ENCODE data around the gene RARRES2.

The RARRES2 gene

GRCh38 chr7:150361402-150361801 lies 20.0 kb upstream of the RARRES2 start:
- no peak for DNase-seq

- DNase-seq: no peak
These were observed 19.1 kb upstream of the RARRES2 start for GRCh38 chr7:150360363-150361058.

- DNase-seq: no peak
These were observed 18.4 kb upstream of the RARRES2 start for GRCh38 chr7:150359622-150360362.

- no peak for DNase-seq
These were observed 17.7 kb upstream of the RARRES2 start for GRCh38 chr7:150358988-150359621.

GRCh38 chr7:150358433-150358832 lies 17.0 kb upstream of the RARRES2 start:
- DNase-seq: no peak

- peak; percentile 26 for DNase-seq
These were observed 16.5 kb upstream of the RARRES2 start for GRCh38 chr7:150357771-150358427.

GRCh38 chr7:150357270-150357669 lies 15.8 kb upstream of the RARRES2 start:
- peak; percentile 61 for DNase-seq

- peak; percentile 24 for DNase-seq
These were observed 15.0 kb upstream of the RARRES2 start for GRCh38 chr7:150356265-150356897.

- no peak for DNase-seq
These were observed 14.2 kb upstream of the RARRES2 start for GRCh38 chr7:150355666-150356059.

- DNase-seq: no peak
These were observed 10.3 kb upstream of the RARRES2 start for GRCh38 chr7:150351587-150352194.

GRCh38 chr7:150346922-150347321 lies 5.5 kb upstream of the RARRES2 start:
- no peak for DNase-seq

GRCh38 chr7:150345012-150345411 lies 3.6 kb upstream of the RARRES2 start:
- DNase-seq: no peak

- DNase-seq: no peak
These were observed 2.9 kb upstream of the RARRES2 start for GRCh38 chr7:150344299-150344698.

GRCh38 chr7:150343225-150343624 lies 1.8 kb upstream of the RARRES2 start:
- DNase-seq: no peak

GRCh38 chr7:150342121-150342408 lies 636 bp upstream of the RARRES2 start:
- no peak for DNase-seq

GRCh38 chr7:150340875-150341262 lies 560 bp downstream of the RARRES2 start:
- no peak for DNase-seq

- no peak for DNase-seq
These were observed 1.2 kb downstream of the RARRES2 start for GRCh38 chr7:150340024-150340749.

- DNase-seq: no peak
These were observed 2.0 kb downstream of the RARRES2 start for GRCh38 chr7:150339409-150339809.

GRCh38 chr7:150338166-150338829 lies 3.1 kb downstream of the RARRES2 start:
- no peak for DNase-seq

GRCh38 chr7:150337659-150338081 lies 3.8 kb downstream of the RARRES2 start:
- DNase-seq: no peak

- DNase-seq: no peak
These were observed 4.2 kb downstream of the RARRES2 start for GRCh38 chr7:150337179-150337578.

All from MV-4-11 (cell line).